Measurements from ENCODE around the gene S100A12. TPM values are rescaled to one million over a fixed set of nuclear protein-coding genes. Genes with fewer than 3 reads are reported as not detected.

S100A12 gene
- polyA plus RNA-seq, 3 donors, result 1,275 to 2,834 (median 2,543) TPM

GRCh38 chr1:153343040-153343681 is 32.3 kb downstream of the S100A12 start:
- H3K79me2 ChIP-seq (ENCODE audit: insufficient read depth, low read length), result no peaks in the 10 kb centered on the region
- no peak overlapping the region for H3K4me3 ChIP-seq (replicated peaks in 1 of 3; ENCODE audit: low read depth in 2 of 3, low read length in 3 of 3)
- H3K27ac ChIP-seq (ENCODE audit: low read depth in 1 of 2, low read length in 2 of 2), result no peak overlapping the region
- peaks cover 0 to 2% (median 0%) of the 10 kb centered on the region in 7 donors for H3K9me3 Mint-ChIP-seq
- no peak for TF ChIP-seq CTCF (IDR thresholded peaks at IDR 0.05)
- no peak overlapping the region for H3K4me3 Mint-ChIP-seq
- no peaks in the 10 kb centered on the region for H3K9me3 ChIP-seq (replicated peaks in 1 of 2; ENCODE audit: control insufficient read depth in 1 of 2, insufficient read depth in 1 of 2, low read length in 2 of 2)
- peaks cover 8 to 10% (median 10%) of the 10 kb centered on the region in 3 donors for H3K27me3 Mint-ChIP-seq (ENCODE audit: low read depth in 3 of 3)
- intact Hi-C loops (cut with micrococcal nuclease), result no loop called here
- H3K27ac Mint-ChIP-seq, result peak overlapping the region in 1 of 7 donors; percentile 67
- peaks cover 29 to 36% of the 10 kb centered on the region in 2 donors for H3K4me1 ChIP-seq (ENCODE audit: control insufficient read depth in 1 of 2, insufficient read depth in 2 of 2, low read length in 2 of 2)
- no peaks in the 10 kb centered on the region for H3K27me3 ChIP-seq (ENCODE audit: control insufficient read depth in 2 of 2, insufficient read depth in 2 of 2, low read length in 2 of 2)
- no peak overlapping the region for H3K9ac ChIP-seq (ENCODE audit: insufficient read depth, low read length, poor library complexity, severe bottlenecking)
- no peak overlapping the region for H3K4me2 ChIP-seq (replicated peaks; ENCODE audit: extremely low read depth, low read length, poor library complexity, severe bottlenecking)
- H3K4me1 Mint-ChIP-seq, result peaks cover 51% of the 10 kb centered on the region
- H4K20me1 ChIP-seq (ENCODE audit: insufficient read depth, low read length), result no peaks in the 10 kb centered on the region
- DNase-seq, result no peak
- H2AFZ ChIP-seq (ENCODE audit: insufficient read depth, low read depth, low read length, poor library complexity, severe bottlenecking), result no peak overlapping the region
- 44% methylated on average over 5 of the region's 5 CpGs for WGBS (ENCODE audit: insufficient coverage)
- H3K36me3 Mint-ChIP-seq, result no peaks in the 10 kb centered on the region
- H3K36me3 ChIP-seq (replicated peaks in 1 of 2; ENCODE audit: control insufficient read depth in 1 of 2, insufficient read depth in 2 of 2, low read length in 2 of 2), result no peaks in the 10 kb centered on the region

GRCh38 chr1:153342178-153342577 is 33.2 kb downstream of the S100A12 start:
- Histone ChIP-seq H2AFZ (ENCODE audit: insufficient read depth, low read depth, low read length, poor library complexity, severe bottlenecking) (no peak overlapping the region), H3K4me1 (ENCODE audit: control insufficient read depth in 1 of 2, insufficient read depth in 2 of 2, low read length in 2 of 2) (peaks cover 29 to 36% of the 10 kb centered on the region in 2 donors), H3K36me3 (replicated peaks in 1 of 2; ENCODE audit: control insufficient read depth in 1 of 2, insufficient read depth in 2 of 2, low read length in 2 of 2) (no peaks in the 10 kb centered on the region), H3K4me2 (replicated peaks; ENCODE audit: extremely low read depth, low read length, poor library complexity, severe bottlenecking) (no peak overlapping the region), H3K27me3 (ENCODE audit: control insufficient read depth in 2 of 2, insufficient read depth in 2 of 2, low read length in 2 of 2) (no peaks in the 10 kb centered on the region), H3K27ac (ENCODE audit: low read depth in 1 of 2, low read length in 2 of 2) (no peak overlapping the region), H3K4me3 (replicated peaks in 1 of 3; ENCODE audit: low read depth in 2 of 3, low read length in 3 of 3) (no peak overlapping the region), H4K20me1 (ENCODE audit: insufficient read depth, low read length) (no peaks in the 10 kb centered on the region), H3K9me3 (replicated peaks in 1 of 2; ENCODE audit: control insufficient read depth in 1 of 2, insufficient read depth in 1 of 2, low read length in 2 of 2) (no peaks in the 10 kb centered on the region), H3K9ac (ENCODE audit: insufficient read depth, low read length, poor library complexity, severe bottlenecking) (no peak overlapping the region), H3K79me2 (ENCODE audit: insufficient read depth, low read length) (no peaks in the 10 kb centered on the region)
- Mint-ChIP-seq H3K9me3 (peaks cover 0 to 3% (median 0%) of the 10 kb centered on the region in 7 donors), H3K36me3 (no peaks in the 10 kb centered on the region), H3K4me3 (no peak overlapping the region), H3K27me3 (ENCODE audit: low read depth in 3 of 3) (peaks cover 3 to 12% (median 6%) of the 10 kb centered on the region in 3 donors), H3K4me1 (peaks cover 51% of the 10 kb centered on the region), H3K27ac (peak overlapping the region in 1 of 7 donors; percentile 43)
- DNase-seq, result no peak
- intact Hi-C loops (cut with micrococcal nuclease), result no loop called here
- no peak for TF ChIP-seq CTCF (IDR thresholded peaks at IDR 0.05)
- 100% methylated on average over 1 of the region's 3 CpGs for WGBS (ENCODE audit: insufficient coverage)
